Breast epithelium (tissue), 3 donors: ENCODE results near the gene UQCC2.

Experiments used
- CTCF ChIP-seq, 3 donors: fragments of 450-650 bp; IDR thresholded peaks; one replicate each; pipeline ENCODE4 v1.5.1; 2016 to 2017; ENCODE audit warnings: antibody characterized with exemption in 3 of 3, mild to moderate bottlenecking in 3 of 3, moderate library complexity in 3 of 3
- POLR2A ChIP-seq: fragments of 450-650 bp; IDR thresholded peaks from one replicate; pipeline ENCODE4 v1.6.1; 2016; ENCODE audit warnings: antibody characterized with exemption, mild to moderate bottlenecking, moderate library complexity

GRCh38 chr6:33739571-33739970 lies 28.1 kb upstream of the UQCC2 start:
- TF ChIP-seq CTCF (IDR thresholded peaks at IDR 0.05) (no peak), POLR2A (no peak)
